ENCODE measurements around the gene CRACDL.

DNA sequence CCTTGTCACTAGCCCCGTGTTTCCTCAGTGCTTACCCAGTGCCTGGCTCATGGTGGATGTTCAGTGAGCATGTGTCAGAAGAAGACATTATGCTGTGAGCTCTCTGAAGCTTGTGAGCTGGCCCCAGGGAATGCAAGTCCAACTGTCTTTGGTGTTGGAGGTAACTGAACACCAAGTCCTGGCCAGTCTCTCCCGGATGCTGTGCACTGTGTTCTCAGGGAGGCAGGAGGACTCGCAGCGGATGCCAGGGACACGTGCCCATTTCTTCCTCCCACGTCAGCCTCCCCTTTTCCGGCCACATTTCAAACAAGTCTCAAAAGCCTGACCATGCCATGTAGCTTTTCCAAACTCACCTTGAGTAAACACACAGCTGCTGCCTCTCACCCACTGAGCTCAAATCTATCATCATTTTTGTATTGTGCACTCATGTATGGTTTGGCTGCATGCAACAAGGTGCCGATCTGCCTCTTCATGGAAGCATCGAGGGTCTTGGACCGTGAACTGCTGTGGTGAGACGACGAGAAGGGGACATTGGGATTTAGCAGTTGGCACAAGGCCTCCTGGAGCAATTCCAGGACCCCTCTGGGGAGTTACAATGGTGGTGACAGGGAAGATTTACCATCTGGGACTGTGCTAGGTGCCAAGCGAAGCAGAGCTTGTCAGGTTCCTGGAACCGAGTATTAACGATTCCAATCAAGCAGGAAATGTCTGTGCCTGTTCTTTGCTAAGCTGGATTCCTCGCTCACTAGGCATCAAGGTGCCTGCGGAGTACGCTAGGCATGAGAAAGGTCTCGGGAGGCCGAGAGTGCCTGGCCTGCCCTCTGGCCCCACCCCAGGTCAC is 160.7 kb downstream of the CRACDL start:
- no peak for TF ChIP-seq POLR2AphosphoS5 (IDR thresholded peaks at IDR 0.05; ENCODE audit: low read depth, low read length)
- no peak for TF ChIP-seq POLR2A (IDR thresholded peaks at IDR 0.05; ENCODE audit: low read depth, low read length)
- no peak for TF ChIP-seq TAF1 (IDR thresholded peaks at IDR 0.05; ENCODE audit: borderline replicate concordance, low read depth, low read length)

Data from GM12892 (cell line).